Stimulated activated CD8-positive, alpha-beta memory T cell treated with anti-CD3 and anti-CD28 coated beads, Interleukin-12 subunit alpha, Interleukin-12 subunit beta, amount 100 ng/mL, for 1 hour (primary cell): ENCODE data around the gene EBP.

Experiments used
- DNase-seq: peaks from one replicate; pipeline ENCODE4 v3.0.0-alpha.2; 2020; ENCODE audit warnings: low read depth

Gene EBP

GRCh38 chrX:48521353-48522243 lies at the start of gene EBP:
Gene EBP (plus strand): TSS chrX:48521808. CDS start chrX:48523772, 1,964 bp downstream.
- DNase-seq, result peak; percentile 88

- DNase-seq, result no peak
These were observed 49.4 kb upstream of the EBP start for GRCh38 chrX:48472225-48472624.

DNA sequence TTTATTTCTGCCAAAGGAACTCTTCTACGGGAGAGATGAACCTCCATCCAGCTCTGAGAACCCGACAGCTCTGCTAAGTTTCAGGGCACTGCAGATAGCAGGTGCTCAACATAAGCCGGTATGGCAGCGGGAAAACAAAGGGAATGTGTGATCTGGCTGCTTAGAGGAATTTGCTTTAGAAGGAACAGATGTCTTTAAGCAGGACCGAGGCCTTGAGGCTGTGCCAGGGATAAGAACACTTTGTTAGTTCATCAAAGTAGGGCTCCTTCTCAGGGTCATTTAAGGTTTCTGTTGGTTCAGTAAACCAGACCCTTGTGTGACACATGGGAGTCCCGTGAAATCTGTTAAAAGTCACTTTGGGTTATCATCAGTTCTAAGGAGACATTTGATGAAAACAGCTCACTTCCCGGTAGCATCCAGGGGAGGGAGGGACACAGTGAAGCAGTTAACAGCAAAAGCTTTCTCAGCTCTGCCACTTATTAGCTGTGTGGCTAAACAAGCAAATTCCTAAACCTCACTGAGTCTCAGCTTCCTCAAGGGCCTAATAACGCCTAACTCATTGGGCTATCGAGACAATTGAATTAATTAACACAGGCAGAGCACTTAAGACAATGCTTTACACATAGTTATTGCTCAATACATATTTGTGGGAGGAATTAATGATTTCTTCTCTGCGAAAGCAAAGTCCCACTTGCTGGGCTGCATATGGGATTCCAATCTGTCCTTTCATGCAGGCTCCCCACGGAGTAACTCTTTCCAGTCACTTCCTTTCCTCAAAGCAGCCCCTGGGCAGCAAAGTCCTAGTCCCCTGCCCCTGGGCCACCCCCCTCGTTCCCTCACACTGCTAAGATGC lies 48.5 kb upstream of the EBP start:
- DNase-seq, result no peak

DNA sequence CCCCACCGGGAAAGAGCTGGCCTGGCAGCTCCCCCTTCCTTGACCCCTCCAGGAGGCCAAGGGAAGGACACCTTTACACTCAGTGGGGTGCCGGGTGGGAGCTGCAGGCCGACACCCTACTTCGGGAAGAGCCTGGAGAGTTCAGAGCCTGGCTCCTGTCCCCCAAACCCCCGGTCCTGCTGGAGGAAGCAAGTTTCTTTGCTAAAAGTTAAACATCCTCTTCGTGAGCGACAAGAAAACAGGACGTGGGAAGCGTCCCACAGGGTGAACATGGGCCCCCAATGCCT lies 48.0 kb upstream of the EBP start:
- no peak for DNase-seq

DNA sequence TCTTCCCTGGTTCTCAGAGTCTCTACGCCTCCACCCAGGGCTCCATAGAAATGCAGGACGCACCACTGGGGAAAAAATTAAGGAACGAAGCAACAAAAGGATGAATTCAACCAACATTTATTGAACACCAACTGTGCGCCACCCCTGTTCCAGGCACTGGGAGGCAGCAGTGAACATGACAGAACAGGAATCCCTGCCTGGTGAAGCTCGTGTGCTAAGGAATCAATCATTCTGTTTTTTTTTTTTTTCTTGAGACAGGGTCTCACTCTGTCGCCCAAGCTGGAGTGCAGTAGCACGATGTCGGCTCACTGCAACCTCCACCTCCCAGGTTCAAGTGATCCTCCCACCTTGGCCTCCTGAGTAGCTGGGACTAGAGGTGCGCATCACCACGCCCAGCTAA lies 47.5 kb upstream of the EBP start:
- DNase-seq, result no peak

DNA sequence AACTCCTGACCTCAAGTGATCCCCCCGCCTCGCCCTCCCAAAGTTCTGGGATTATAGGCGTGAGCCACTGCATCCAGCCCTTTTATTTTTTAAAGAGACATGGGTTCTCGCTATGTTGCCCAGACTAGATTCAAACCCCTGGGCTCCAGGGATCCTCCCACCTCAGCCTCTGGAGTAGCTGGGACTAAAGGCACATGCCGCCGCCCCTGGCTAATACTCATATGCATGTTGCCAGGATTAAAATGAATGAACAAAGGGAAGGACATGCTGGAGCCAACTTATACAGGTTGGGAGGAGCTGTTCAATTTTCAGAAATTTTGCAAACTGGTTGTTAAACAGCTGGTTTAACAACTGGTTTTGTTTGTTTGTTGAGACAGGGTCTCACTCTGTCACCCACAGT lies 47.0 kb upstream of the EBP start:
- no peak for DNase-seq

DNA sequence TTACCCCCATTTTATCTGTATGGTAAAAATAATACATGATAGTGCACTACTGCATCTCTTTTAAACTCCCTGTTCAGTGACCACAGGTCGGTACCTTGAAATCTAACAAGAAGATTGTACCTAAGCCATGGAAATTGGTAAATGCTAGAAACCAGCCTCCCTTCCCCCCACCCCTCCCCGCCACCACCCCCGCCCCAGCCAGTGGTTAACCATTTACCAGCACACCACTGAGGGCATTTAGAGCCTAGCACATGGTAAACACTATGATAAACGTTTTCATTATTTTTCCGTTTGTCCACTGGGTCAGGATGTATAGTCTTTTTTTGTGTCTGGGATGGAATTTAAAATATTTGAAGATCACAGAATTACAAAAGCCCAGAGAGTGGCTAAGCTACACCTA lies 46.3 kb upstream of the EBP start:
- no peak for DNase-seq

DNA sequence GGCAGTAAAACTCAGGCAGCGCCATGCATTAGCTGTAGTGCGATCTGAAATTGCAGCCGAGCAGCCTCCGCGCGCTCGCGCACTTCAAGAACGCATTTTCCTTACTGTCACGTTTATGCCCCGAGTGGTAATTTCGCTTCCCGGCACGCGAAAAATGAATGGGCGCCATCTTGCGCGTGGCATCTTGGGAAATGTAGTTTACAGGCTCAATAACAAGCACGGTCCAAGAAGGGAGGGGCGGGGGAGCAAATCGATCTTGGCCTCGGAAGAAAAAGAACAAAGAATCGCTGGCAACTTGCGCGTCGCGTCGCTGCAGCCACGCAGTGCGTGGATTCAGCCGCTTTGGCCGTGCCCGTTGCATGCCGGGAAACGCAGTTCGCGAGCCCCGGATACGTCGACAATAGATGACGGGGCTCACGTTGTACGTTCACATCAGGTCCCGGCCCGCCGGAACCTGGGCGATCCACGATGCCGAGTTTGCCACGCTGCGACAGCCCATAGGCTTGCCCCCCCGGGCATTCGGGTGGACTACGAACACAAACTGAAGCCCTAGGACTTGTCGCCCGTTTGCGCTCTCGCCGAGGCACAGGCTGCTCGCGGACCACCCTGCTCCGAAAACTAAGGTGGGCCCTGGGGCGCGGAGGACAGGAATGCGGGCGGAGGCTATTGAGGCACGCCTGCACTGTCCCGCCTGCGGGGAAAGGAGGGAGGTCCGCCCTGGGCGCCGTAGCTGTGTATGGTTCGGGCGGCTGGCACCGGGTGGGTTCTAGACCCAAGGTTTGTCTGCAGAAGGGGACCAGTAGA lies 45.6 kb upstream of the EBP start, which contains the start of gene FTSJ1:
TSS of gene FTSJ1 (plus strand) at position 426 of the 804 bp plus-strand sequence. CDS start 1,849 bp downstream, outside the sequence.
- peak; percentile 73 for DNase-seq

- DNase-seq, result no peak
These were observed 44.7 kb upstream of the EBP start for GRCh38 chrX:48476919-48477318.

DNA sequence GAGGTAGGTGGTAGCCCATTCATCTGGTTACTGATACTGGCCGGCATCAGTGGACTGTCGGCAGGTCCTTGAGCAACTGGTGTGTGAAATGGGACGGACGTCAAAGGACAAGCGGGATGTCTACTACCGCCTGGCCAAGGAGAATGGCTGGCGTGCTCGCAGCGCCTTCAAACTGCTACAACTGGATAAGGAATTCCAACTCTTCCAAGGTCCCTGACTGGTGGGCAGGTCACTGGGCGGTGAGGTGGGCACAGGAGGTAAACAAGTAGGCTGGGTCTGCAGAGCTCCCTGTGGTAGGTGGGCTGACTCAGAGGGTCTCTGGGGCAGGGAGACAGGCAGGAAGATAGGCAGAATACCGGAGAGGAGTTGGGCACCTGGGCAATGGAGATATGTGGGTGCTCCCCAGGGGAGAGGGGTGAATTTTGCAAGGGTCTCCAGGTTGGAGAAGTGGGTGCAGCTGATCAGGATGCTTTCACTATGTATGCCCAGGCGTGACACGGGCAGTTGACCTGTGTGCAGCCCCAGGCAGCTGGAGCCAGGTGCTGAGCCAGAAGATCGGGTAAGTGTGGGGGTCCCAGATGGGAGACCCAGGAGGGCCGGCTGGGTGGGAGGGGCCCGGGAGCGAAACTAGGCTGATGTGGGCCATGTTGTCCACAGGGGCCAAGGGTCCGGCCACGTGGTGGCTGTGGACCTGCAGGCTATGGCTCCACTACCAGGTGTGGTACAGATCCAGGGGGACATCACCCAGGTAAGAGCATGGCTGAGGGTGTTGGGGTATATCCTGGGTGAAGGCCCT lies 43.5 kb upstream of the EBP start:
- DNase-seq, result no peak

- no peak for DNase-seq
These were observed 42.8 kb upstream of the EBP start for GRCh38 chrX:48478806-48479205.

GRCh38 chrX:48480142-48480541 lies 41.5 kb upstream of the EBP start:
- DNase-seq, result no peak

GRCh38 chrX:48480583-48480982 lies 41.0 kb upstream of the EBP start:
- no peak for DNase-seq

- no peak for DNase-seq
These were observed 39.1 kb upstream of the EBP start for GRCh38 chrX:48482526-48482925.

GRCh38 chrX:48487362-48487798 lies 34.2 kb upstream of the EBP start:
- DNase-seq, result no peak

- DNase-seq, result no peak
These were observed 33.6 kb upstream of the EBP start for GRCh38 chrX:48488034-48488433.

- DNase-seq, result no peak
These were observed 32.3 kb upstream of the EBP start for GRCh38 chrX:48489296-48489695.

DNA sequence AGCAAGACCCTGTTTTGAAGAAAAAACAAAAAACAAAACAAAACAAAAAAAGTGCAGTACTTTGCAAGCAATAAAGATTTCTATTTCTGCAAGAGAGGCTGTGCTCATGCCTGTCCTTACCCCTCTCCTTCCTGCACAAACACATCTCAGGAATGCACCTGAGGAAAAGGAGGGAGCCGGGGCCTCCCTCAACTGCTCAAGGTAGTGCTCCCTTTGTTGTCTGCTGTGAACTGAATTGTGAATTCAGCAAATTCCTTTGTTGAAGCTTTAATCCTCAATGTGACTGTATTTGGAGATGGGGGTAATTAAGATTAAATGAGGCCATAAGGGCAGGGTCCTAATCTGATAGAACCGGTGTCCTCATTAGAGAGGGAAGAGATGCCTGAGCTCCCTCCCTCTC lies 31.7 kb upstream of the EBP start:
- no peak for DNase-seq

DNA sequence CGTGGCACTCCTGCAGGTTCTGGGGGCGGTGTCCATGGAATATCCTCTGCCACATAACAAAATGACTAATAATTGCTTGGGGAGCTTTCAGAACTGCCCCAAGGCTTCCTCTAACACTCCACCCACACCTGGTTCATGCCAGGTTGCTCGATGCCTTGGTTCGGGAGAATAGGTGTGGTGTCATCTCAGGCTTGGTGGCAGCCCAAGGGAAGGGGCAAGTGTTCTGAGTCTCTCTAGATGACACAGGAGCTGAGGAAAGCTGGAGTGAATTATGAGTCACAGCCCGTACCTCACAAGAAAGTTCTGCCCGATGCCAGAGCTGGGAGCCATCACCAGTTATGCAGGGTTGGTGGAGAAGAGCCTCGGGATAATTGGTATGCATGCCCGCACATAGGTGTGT lies 30.9 kb upstream of the EBP start:
- DNase-seq, result no peak

GRCh38 chrX:48491809-48492208 lies 29.8 kb upstream of the EBP start:
- no peak for DNase-seq

DNA sequence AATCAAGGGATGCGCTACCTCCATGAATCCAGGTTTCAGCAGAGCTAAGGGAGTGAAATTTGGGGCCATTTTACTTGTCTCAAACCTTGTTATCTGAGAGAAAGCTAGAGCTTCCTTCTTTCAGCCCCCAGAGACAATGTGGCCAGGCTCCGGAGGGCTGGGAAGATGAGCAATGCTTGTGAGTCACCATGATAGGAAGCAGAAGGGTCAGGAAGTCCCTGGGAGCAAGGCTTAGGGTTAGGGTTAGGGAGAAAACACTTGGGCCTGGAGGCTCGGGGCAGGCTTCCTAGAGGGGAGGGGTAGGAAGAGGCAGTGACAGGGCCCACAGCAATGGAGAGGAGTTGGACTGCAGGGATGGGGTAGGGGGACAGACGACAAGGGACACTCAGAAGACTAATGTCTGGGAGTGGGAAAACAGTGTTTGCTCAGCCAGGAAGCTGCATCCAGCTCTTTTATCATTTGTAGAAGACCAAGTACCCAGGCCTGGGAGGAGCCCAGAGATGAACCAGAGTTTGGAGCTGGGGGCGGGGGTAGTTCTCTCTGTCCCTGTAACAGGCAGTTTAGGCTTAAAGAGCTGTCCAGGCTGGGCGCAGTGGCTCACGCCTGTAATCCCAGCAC lies 29.2 kb upstream of the EBP start:
- DNase-seq, result no peak
